SKM-1 treated with dmso at 0.1 percent for 144 hours (cell line): ENCODE data around the gene TAL2.
"Not testable (repeated sequence)": the region's sequence is repeated elsewhere in the genome, so short reads cannot be mapped to it uniquely, and the experiment has no call there.

Experiments
- DNase-seq: peaks from one replicate; lab custom pipeline; 2025; ENCODE audit not compliant: unreplicated experiment; lab: John Stamatoyannopoulos, UW

TAL2 gene

DNA sequence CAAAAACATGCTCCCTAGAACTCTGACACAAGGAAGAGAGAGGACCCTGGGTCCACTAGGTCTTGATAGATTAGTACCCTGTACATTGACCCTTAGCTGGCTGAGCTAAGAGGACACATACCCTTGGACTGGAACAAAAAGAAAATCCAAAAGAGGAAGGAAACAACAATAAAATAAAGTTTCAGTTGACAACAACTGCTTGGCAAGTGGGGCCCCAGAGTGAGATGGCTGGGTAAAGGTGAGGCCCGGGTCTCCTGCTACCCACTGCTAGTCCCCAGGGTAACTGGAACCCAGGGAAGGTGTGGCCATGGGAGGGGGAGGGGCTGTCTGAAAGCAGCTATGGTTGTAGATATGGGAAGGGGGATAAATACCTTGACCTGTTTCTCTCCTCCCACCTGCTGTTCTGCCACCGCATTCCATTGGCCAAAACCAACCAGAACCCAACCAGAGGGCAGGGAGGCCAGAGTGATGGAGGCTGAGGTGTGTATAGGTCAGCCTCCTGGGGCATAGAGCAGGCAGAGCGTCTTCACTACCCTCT lies 11.7 kb downstream of the TAL2 start:
- DNase-seq = no peak

DNA sequence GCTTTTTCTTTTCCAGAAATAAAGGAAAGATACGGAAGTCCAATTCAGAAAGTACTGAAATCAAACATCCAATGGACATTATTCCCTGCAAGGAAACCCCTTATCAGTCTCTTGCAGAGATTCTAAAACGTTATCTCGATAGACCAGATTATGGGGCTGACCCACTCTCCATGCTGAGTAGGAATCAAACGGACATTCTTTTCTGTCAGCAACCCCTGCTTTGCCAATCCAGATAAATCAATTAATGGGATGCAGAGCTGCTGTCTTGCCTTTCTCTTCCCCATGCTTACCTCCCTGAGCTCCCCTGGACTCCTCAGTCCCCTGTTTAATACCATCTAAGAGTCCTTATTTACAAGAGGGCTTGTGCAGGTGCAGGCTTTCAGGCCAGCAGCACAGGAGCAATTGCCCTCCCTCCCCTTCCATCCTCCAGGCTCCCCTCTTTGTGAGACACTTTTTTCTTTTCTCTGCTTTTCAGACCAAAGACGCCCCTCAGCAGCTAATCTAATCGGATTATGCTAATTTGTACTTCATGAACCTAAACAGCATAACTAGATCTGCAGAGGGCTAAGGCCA lies 14.2 kb downstream of the TAL2 start:
- no peak for DNase-seq

DNA sequence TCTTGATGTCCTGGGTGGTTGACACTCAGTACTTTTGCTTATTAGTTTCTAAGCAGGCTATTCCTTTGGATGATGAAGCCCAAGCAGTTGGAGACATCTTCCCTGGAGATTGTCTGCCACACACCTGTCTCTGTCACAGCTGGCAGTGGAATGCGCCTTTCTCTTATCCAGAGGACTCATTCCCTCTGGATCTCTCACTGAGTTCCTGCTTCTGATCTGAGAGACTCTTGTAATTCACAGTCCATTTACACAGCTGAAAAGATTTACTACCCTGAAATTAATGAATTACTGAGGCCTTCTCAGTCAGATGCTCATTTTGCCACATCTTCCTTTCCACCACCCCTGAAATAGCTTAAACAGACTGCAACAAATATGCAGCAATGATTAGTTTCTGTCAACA lies 15.9 kb downstream of the TAL2 start:
- no peak for DNase-seq

DNA sequence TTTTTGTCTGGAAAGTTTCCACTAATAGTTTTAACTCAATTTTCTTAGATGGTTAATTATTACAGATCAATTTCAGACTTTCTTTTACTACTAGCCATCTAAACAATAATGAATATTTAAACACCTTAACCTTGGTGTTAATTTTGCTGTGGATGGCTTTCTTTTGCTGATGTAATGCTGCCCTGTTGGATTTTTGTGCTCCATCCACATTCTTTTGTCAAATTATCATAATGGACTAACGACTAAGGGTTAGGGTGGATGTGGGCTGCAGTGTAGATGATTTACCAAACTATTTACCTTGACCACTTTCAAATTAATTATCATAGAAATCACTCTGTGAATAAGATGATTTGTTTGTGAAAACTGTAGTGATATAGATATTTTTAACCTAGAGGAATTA lies 16.5 kb downstream of the TAL2 start:
- no peak for DNase-seq

DNA sequence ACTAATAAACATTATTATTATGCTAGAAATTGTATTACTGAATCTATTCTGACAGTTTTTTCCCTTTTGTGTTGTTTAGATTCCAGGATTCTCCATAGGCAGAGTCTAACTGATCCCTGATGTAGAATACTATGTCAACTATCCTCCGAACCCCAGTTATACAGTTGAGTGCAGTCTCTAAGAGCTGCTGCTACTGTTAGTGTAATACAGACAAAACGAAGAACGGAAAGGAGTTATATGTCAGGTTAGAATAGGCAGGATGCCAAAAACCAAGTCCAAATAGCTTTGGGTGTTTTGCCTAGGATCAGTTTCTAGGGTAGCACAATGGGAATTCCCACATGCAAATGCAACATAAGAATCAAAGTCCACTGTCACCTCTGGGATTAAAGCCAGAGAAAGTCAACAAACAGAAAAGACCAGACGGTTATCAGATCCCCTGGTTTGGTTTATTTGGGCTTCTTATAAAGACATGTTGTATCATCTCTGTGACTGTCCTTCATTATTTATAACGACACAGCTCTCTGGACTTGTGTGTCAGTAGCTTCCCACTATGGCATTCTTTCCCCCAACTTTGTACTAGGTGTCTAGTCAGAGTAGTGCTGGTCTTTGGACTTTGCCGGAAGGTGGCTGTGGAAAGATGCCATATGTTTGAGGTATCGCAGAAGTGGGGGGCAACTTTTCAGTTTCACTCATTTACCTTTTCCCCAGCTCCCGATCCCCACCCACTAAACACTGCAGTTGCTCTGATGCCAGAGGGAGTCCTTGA lies 17.2 kb downstream of the TAL2 start:
- DNase-seq = no peak

DNA sequence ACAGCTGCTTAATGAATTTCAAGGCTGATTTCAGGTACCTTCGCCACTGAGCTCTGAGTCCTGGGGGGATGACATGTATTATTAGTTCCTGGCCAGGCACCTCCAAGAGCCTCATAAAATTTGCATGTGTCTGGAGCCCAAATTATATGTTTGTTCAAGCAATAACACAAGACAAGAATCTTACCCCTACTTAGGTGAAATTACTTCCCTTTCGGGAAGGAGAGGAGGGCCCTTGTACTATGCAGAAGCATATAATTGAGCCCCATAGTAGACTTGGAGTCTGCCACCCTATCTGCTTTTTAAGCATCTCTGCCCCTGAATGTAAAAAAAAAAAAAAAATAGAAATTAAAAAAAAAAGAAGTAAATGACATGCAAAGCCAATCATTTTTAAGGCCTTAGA lies 19.1 kb downstream of the TAL2 start:
- no peak for DNase-seq

DNA sequence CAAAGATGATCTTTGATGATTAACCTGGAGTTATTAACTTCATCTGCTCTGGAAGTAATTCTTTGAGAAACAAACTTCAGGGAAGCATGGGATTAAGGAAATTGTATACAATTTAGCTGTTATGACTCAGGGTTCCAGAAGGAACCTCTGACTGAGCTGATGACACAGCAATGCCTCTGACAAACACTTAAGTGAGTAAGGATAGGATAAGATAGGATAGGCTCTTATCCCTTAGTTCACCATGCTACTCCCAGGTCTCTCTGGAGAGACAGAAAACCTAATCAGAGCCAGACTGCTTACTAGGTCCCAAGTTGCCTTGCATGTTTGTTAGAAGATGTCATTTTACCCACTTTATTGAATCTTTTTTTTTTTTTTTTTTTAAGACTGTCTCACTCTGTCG lies 19.5 kb downstream of the TAL2 start:
- no peak for DNase-seq

DNA sequence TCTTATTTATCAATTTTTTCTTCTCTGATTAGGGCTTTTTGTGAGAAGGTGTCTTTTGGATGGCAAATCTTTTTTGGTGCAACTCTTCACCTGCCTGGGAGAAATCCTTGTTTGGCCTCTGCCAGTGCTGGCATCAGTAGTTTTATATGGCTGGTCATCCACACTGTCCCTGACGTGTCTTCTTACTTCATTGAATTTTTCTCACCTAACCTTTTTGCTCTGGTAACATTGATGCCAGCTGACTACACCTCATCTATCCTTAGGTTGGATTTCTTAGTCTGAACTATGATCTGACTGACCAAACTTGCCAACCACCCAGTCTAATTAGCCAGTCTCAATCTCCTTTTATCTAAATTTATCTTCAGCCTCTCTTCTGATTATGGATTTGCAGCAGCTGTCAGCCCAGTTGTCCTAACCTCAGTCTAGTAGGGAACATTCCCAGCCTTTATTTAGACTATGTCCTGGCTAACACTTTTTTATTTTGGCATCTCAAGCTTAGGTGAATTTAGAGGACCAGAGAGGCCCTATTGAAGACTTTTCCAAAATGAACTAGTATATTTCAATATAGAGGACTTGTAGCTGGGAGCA lies 21.5 kb downstream of the TAL2 start:
- DNase-seq = no peak

DNA sequence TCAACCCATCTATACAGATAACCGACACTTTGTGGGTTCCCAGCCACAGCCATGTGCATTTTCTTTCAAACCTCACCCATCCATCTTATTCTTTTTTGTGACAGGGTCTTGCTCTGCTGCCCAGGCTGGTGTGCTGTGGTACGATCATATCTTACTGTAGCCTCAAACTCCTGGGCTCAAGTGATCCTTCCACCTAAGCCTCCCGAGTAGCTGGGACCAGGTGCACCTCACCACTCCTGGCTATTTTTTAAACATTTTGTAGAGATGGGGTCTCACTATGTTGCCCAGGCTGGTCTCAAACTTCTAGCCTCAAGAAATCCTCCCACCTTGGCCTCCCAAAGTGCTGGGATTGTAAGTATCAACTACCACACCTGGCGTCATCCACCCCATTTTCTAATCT lies 24.7 kb downstream of the TAL2 start:
- DNase-seq = no peak

DNA sequence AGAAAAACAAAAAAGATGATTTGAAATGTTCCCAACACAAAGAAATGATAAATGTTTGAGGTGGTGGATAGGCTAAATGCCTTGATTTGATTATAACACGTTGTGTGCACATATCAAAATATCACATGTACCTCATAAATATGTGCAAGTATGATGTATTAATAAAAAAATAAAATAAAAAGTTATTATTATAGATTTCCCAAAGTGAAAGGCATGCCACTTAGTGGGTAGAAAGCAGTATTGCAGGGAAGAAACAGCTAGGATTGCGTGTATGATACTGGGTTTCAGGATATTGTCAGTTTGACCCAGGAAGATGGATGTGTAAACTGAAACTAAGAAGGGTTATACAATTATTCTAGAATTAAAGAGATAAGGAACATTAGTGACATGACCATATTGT lies 28.5 kb downstream of the TAL2 start:
- no peak for DNase-seq

DNA sequence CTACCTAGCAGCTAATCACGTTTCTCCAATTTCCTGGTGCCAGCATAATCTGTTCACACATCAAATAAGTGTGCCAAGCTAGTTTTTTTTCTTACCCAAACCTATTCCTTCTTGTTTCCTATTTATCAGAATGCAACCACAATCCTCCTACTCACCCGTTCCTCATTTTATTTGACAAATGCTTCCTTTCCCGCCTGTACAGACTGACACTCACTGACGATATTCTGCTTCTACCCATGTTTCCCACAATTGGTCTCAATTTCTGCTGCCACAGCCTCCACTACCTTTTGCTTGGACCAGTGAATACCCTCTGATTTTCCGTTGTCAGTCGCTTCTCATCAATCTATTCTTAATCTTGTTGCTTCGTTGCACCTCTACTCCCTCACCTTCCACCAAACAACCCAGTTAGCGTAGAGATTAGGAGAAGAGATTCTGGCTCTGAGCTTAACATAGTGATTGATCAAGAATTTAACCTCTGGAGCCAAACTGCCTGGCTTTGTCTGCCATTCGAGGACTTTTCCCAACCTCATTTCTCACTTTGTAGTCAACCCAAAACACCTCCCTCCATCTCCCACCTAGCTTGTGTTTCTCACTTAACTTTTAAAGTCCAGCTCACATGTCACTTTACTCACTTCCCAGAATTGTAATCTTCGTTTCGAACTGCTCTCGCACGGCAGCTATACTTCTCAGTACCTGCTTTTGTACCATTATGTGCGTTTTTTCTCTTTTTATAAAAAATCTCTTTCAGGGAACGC lies 31.4 kb downstream of the TAL2 start:
- DNase-seq = no peak

DNA sequence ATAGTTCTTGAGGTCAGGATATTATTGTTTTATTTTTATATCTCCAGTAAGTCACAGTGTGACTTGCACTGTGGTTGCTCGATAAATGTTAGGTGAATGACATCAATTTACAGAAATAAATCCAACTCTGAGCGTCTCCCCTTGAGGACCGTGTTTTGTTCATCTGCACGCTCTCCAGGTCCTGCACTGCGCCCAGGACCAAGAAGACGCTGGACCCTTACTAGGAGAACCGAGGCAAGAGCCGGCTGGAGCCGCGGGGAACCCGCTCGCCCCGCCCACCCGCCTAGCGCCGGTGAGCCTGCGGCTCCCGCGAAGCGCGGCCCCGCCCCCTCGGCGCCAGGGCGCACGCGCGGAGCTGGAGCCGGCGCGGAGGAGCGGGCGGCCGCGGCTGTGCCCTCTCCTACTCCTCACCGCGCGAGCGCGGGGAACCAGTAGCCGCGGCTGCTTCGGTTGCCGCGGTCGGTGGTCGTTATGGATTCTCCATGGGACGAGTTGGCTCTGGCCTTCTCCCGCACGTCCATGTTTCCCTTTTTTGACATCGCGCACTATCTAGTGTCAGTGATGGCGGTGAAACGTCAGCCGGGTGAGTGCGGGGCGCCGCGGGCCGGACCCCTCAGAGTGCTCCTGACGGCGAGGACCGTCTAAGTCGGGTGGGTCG lies 32.1 kb downstream of the TAL2 start, which contains the start of gene TMEM38B:
TSS of gene TMEM38B (plus strand) at position 352 of the 658 bp plus-strand sequence. CDS start at position 472, 120 bp downstream.
- peak; percentile 22 for DNase-seq

DNA sequence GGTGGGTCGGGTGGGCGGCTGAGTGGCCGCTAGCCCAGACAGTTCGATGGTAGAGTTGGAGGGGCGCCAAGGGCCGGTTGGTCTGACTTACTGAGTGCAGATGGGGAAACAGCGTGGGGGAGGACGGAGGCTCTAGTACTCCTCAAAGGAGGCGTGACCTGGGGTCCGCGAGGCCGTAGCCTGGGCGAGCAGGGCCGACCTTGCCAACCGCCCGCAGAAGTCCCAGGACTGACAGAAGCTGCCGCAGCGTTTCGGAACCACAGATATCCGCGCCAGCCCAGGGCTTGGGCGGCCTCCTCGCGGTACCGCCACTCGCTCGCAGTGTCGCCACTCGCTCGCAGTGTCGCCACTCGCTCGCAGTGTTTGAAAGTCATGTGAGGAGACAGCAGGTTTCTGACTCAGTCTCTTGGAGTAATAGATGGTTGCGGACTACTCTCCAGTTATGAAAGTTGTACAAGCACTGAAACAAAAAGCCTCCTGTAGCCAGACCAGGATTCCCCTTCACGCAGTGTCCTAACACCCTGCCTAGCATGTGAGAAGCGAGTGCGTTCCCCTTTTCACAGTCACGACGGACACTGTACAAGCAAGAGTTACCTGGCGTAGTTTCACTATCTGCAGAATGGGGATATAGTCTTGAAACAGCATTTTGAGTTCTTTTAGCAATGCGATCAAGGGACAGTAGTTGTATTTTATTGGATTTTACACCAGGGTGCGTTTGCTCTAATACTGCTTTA lies 32.8 kb downstream of the TAL2 start:
- no peak for DNase-seq

DNA sequence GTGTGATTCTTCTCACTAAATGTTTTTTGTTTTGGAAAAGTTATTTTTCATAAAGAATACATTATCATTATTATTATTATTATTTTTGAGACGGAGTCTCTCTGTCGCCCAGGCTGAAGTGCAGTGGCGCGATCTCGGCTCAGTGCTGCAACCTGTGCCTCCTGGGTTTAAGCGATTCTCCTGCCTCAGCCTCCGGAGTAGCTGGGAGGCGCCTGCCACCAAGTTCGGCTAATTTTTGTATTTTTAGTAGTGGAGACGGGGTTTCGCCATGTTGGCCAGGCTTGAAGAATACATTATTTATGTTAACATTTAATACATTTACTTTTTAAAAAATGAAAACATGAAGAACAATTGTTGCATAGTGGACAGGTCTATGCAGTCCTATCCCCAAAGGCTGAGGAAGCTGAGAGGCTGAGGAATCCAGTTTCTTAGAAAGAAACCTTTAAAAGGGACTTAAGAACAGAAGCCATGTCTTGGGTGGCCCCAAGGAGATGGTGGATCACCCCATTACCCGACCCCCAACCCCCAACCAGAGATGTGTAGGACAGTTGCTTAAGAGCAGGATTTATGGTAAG lies 34.0 kb downstream of the TAL2 start:
- DNase-seq = no peak

DNA sequence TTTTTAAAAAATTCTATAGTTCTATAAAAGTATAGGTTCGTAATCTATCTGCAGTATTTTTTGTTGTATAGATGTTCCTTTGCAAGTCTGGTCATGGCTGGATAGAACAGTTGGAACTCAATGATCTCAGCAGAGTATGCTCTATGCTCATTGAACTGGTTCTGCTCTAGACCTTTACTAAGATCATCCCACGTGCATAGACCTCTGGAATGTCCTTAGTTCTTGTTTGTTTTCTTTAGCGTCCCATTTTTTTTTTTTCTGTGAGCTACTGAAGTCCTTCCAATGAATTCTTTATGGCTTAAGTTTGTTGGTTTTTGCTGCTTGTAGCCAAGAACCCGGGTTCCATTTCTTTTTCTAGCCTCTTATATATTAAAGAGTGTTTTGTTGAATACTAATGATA lies 35.6 kb downstream of the TAL2 start:
- no peak for DNase-seq

DNA sequence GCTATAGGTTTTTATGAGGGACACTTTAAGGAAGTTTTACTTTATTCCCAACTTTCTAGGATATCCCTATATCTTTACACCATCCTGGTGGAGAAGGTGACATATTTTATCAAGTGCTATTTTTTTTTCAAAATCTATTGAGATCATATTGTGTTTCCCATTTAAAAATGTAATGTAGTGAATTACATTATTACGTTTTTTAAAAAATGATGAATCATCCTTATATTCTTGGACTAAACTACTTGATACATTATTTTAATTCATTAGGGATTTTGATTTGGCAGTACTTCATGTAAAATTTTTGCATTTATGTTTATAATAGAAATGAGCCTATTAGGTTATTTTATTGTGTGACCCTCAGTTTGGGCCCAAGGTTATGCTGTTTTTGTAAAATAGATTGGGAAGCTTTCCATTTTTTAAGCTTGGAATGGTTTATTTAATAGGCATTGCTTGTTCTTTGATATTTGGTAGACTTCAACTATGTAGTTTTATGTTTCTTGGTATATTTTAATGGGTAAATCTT lies 36.2 kb downstream of the TAL2 start:
- no peak for DNase-seq

DNA sequence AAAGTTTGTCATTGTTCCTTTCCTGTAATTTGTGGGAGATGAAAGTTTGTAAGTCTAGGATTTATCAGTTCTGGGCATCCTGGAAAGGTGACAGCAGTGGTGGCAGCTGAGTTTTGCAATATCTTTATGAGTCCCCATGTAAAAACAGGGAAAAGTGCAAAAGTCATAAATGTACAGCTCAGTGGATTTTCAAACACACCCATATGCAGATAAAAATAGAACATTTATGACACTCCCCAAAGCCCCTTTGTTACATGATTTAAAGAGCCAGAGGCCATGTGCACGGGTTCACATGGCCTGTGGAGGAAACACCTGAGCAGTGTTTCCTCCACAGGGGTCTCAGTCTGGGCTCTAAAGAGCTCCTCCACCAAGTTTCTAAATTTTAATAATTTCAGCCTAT lies 38.4 kb downstream of the TAL2 start:
- DNase-seq = no peak

DNA sequence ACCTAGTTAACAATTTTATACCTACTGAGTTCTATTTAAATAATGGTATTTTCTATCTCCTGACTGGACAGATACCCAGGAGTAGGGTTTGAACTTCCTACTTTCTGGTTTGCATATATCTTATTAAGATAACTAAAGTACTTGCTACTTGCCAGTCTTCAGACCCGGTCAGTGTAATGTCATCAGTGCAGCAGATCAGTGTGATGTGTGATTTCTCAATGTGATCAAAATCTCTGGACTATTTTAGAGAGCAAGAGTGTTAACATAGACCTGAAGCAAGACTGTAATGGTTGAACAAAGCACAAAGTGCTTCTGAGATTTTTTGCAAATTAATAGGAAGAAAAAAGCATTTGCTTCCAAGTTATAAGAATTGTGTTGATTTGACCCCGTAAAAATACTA lies 38.9 kb downstream of the TAL2 start:
- no peak for DNase-seq

DNA sequence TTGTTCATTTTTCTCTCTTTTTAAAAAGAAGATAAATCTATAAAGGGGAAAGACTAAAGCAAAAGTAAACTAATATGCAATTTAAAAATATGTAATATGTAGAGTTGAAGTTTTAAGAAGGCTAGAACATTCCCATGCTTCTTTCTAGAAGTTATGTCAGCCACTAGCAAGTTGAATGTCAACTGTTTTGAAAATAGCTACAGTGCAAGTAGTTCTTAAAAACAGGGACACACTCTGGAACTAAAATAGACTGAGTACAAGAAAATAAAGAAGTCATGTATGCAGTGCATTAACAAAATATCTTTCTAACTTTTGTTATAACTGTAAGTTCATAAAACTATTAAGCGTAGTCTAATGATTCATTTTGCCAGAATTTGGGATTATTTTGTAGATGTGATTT lies 40.0 kb downstream of the TAL2 start:
- no peak for DNase-seq

DNA sequence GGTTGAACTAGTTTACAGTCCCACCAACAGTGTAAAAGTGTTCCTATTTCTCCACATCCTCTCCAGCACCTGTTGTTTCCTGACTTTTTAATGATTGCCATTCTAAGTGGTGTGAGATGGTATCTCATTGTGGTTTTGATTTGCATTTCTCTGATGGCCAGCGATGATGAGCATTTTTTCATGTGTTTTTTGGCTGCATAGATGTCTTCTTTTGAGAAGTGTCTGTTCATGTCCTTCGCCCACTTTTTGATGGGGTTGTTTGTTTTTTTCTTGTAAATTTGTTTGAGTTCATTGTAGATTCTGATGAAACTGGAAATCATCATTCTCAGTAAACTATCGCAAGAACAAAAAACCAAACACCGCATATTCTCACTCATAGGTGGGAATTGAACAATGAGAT lies 41.4 kb downstream of the TAL2 start:
- not testable (repeated sequence) for DNase-seq
